ENCODE measurements around the gene CNN2. TPM values are rescaled to one million over a fixed set of nuclear protein-coding genes. Genes with fewer than 3 reads are reported as not detected.
"Not testable (repeated sequence)": the region's sequence is repeated elsewhere in the genome, so short reads cannot be mapped to it uniquely, and the experiment has no call there.

Gene CNN2
- total and polyA plus RNA-seq, 3 donors from 2014 or later, result 19.1 to 36.4 (median 28.0) TPM

GRCh38 chr19:1020868-1021425, 5.5 kb upstream of the CNN2 start, which contains the start of gene TMEM259:
Gene TMEM259, minus strand, starts transcription at chr19:1021123. Its CDS starts 127 bp downstream, at chr19:1020996.
- intact Hi-C loops (cut with DNase I; ENCODE audit: low total_unique reads), result no loop called here
- H3K27ac ChIP-seq, result peak within 1 kb of the TSS; percentile 91 to 97
- H3K36me3 ChIP-seq (ENCODE audit: low read depth, missing control alignments), result no peaks in the 10 kb centered on the region
- H3K27me3 ChIP-seq, result no peaks in the 10 kb centered on the region
- peak within 1 kb of the TSS; percentile 86 to 90 for H3K4me3 ChIP-seq
- DNase-seq, result peak; percentile 99
- TF ChIP-seq CTCF (IDR thresholded peaks at IDR 0.05) (peak in 1 of 3 experiments; percentile 4), POLR2A (IDR thresholded peaks at IDR 0.05) (peak; percentile 30)
- H3K9me3 ChIP-seq, result no peaks in the 10 kb centered on the region
- 0 to 3% methylated on average over 24 to 65 of the region's 68 CpGs for WGBS, 2 donors
- peaks cover 50% of the 10 kb centered on the region for H3K4me1 ChIP-seq

GRCh38 chr19:1023883-1024188, 2.6 kb upstream of the CNN2 start:
- peaks cover 32% of the 10 kb centered on the region for H3K4me1 ChIP-seq
- H3K27me3 ChIP-seq, result not testable (repeated sequence)
- WGBS, 2 donors, result 76 to 82% methylated on average over 5 of the region's 5 CpGs

GRCh38 chr19:1025080-1025479, 1.3 kb upstream of the CNN2 start:
- H3K27me3 ChIP-seq; DNase-seq; H3K4me3 ChIP-seq; H3K36me3 ChIP-seq (ENCODE audit: low read depth, missing control alignments); H3K27ac ChIP-seq; H3K9me3 ChIP-seq; intact Hi-C loops (cut with DNase I; ENCODE audit: low total_unique reads): not testable (repeated sequence)
- WGBS, 2 donors, result 79 to 90% methylated on average over 6 of the region's 6 CpGs
- H3K4me1 ChIP-seq, result peaks cover 20% of the 10 kb centered on the region

More at GRCh38 chr19:1023883-1024188, 2.6 kb upstream of the CNN2 start:
- intact Hi-C loops (cut with DNase I; ENCODE audit: low total_unique reads); H3K36me3 ChIP-seq (ENCODE audit: low read depth, missing control alignments); H3K9me3 ChIP-seq; DNase-seq; H3K4me3 ChIP-seq; H3K27ac ChIP-seq: not testable (repeated sequence)

GRCh38 chr19:1026783-1027649, 608 bp downstream of the CNN2 start:
- intact Hi-C loops (cut with DNase I; ENCODE audit: low total_unique reads), result no loop called here
- Histone ChIP-seq H3K4me3 (peak overlapping the region; percentile 61 to 64), H3K36me3 (ENCODE audit: low read depth, missing control alignments) (no peaks in the 10 kb centered on the region), H3K9me3 (no peaks in the 10 kb centered on the region), H3K27ac (peak overlapping the region; percentile 75 to 89), H3K27me3 (no peaks in the 10 kb centered on the region), H3K4me1 (peaks cover 17% of the 10 kb centered on the region)
- 1 to 5% methylated on average over 17 to 30 of the region's 36 CpGs for WGBS, 2 donors
- no peak for TF ChIP-seq CTCF (IDR thresholded peaks at IDR 0.05)
- no peak for TF ChIP-seq POLR2A (IDR thresholded peaks at IDR 0.05)
- DNase-seq, result no peak

GRCh38 chr19:1027650-1028061, 1.2 kb downstream of the CNN2 start:
- 0 to 8% methylated on average over 10 to 12 of the region's 16 CpGs for WGBS, 2 donors
- no peaks in the 10 kb centered on the region for H3K27me3 ChIP-seq
- peaks cover 15% of the 10 kb centered on the region for H3K4me1 ChIP-seq
- intact Hi-C loops (cut with DNase I; ENCODE audit: low total_unique reads), result no loop called here
- H3K4me3 ChIP-seq, result peak overlapping the region; percentile 61 to 64
- no peaks in the 10 kb centered on the region for H3K36me3 ChIP-seq (ENCODE audit: low read depth, missing control alignments)
- H3K27ac ChIP-seq, result peak overlapping the region; percentile 75 to 89
- no peak for DNase-seq
- no peaks in the 10 kb centered on the region for H3K9me3 ChIP-seq
- no peak for TF ChIP-seq POLR2A (IDR thresholded peaks at IDR 0.05)
- TF ChIP-seq CTCF (IDR thresholded peaks at IDR 0.05), result no peak
